ENCODE data around the gene ACLY.

ACLY gene

GRCh38 chr17:41823580-41823979 lies 95.2 kb downstream of the ACLY start:
- no peak for DNase-seq

- no peak for DNase-seq
Observed at GRCh38 chr17:41823141-41823524, 95.6 kb downstream of the ACLY start.

GRCh38 chr17:41822216-41823140 lies 96.3 kb downstream of the ACLY start:
- no peak for DNase-seq

GRCh38 chr17:41821776-41822175 lies 97.0 kb downstream of the ACLY start:
- no peak for DNase-seq

GRCh38 chr17:41818024-41818423 lies 100.7 kb downstream of the ACLY start:
- no peak for DNase-seq
